CD4-positive, alpha-beta T cell treated with Interleukin-4 for 1 hour (primary cell): ENCODE results near the gene HOXD10.

Experiments used
- DNase-seq, 2 donors: peaks; one replicate each; pipeline ENCODE4 v3.0.0-alpha.2; 2020 to 2022

HOXD10 gene

DNA sequence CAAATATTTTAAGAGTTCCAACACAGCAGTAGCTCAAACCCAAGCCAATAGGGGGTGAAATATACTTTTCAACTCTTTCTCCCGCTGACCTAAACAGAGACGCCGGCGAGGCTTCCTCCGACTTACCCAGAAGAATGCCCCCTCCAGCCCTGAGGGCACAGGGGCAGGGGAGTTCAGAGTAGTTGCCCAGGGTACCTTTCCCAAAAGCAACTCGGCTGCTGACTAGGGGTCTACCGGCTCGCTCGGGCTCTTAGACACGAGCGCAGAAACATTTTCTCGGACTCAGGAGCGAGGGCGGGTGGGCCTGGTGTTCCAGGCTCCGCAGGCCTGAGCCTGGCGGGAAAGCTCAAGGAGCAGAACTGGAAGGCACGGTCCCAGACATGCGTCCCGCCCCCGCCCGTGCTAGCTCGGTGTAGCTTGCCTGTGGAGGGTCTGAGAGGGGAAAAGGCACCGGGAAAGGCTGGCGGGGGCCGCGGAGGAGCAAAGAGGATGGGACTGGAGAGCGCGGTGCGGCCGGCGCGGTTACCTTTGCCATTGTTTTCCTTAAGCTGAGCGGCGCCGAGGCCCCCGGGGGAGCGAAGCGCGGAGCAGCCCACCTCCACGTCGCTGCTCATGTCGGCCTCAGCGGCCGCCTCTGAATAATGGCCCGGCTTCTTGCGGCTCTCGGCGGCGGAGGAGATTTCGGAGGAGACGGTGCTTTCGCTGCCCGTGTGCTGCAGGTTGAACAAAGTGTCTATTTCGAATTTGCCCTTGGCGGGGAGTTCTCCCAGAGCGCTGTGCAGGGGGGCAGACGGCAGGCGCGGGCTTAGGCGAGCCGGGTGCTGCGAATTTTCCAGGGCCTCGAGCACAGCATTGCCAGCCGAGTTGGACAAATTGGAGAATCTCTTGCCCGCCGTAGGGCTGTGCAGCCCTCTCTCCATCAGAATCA is 33.5 kb upstream of the HOXD10 start:
- DNase-seq, result no peak

DNA sequence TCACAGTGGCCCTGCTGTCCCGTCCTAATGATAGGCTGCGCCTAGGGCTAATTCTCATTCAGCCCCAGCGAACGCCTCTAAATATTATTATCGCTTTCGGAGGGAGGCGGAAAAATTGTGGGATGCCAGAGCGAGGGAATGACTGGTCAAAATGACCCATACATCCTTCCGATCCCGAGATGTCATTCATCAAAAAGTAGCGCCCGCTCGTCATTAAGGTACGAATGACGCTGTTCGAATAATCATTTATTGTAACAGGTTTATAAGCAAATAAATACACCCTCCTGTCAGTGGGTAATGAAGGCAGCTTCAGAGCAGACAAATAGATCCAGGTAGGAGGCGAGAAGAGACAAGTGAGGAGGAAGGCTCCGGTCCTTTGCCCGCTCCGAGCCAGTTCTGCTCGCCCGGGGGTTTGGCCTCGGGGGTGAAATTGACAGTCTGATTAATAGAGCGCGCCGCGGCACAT is 32.7 kb upstream of the HOXD10 start, which contains the start of gene EVX2:
Gene EVX2, minus strand, starts transcription at position 167 of the 466 bp plus-strand sequence. CDS start 186 bp downstream, outside the sequence.
- DNase-seq, result no peak

DNA sequence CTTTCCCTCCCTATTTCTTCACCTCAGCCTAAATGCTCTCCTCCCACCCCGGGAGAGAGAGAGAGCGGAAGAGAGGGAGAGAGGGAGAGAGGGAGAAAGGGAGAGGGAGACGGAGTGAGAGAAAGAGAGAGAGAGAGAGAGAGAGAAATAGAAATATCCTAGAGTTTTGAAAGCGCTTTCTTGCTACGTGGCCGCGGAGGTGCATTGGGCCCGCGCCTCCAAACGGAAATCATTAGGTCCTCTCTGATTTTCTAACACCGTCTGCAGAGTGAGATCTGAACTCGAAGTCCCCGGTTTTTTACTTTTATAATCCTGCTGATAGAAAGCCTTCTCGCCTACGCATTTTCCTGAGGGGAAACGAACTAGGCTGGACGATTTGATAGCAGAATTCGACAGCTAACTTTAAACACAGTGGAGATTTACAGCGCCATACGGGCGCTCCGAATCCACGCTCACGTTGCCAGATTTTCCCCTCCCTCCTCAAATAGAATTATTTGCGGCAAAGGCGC is 31.9 kb upstream of the HOXD10 start:
- no peak for DNase-seq

DNA sequence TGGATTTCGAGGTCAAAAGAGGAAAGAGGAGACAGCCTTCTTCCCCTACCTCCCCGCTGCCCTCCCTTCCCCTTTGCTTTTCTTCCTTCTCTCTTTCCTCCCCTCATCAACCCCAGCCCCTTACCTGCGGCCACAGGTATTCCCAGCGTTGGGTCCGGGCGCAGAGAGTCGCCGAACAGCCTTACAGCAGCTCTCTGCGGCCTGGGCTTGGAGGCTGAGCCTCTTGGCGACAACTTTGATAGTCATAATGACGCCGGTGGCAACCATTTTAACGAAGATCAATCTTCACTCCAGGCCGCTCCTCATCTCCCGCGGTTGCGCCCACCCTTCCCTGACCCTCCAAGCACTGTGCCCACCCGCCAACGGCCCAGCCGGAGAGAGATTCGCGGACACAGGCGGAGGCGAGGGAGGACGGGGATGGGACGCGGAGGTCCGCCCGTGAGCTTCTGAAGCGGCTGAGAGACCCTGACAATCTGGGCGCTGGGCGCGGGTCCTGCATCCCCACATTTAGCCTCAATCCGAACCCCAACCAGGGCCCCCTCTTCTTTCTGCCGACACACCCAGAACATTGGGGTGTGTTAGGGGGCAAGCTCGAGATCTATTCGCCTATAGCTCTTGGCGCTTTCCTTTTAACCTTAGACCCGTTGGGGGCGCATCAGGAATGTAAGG is 31.3 kb upstream of the HOXD10 start:
- no peak for DNase-seq

GRCh38 chr2:176085861-176086771 is 30.5 kb upstream of the HOXD10 start:
- DNase-seq, result no peak

DNA sequence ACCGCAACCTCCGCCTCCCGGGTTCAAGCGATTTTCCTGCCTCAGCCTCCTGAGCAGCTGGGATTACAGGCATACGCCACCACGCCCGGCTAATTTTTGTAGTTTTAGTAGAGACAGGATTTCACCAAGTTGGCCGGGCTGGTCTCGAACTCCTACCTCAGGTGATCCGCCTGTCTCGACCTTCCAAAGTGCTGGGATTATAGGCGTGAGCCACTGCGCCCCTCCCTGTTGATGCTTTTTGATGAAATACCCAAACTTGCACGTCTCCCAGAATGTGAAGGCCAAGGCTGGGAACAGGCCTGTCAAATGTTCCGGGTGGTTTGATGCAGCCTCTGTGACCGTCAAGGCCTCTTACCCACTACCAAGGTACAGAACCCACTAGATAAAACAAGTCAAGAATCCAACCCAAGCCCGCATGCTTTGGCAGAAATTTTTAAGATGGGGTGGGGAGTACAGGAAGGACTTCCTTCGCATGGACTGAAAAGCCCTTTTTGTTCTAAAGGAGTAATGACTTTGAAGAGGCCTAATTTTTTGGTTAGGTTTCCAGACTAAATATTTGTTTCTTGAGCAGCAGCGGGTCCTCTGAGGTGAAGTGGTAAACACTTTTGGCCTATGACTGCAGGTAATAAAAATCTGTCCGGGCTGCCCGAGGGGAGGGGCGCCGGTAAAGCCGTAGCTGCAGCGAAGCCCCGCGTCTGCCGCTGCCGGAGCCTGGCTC is 29.1 kb upstream of the HOXD10 start:
- DNase-seq, result no peak

GRCh38 chr2:176088048-176088936 is 28.3 kb upstream of the HOXD10 start:
- DNase-seq, result peak in 1 of 2 donors; percentile 29

- DNase-seq, result no peak
Observed at GRCh38 chr2:176088937-176089842, 27.4 kb upstream of the HOXD10 start.

- no peak for DNase-seq
Observed at GRCh38 chr2:176089843-176090395, 26.7 kb upstream of the HOXD10 start.

DNA sequence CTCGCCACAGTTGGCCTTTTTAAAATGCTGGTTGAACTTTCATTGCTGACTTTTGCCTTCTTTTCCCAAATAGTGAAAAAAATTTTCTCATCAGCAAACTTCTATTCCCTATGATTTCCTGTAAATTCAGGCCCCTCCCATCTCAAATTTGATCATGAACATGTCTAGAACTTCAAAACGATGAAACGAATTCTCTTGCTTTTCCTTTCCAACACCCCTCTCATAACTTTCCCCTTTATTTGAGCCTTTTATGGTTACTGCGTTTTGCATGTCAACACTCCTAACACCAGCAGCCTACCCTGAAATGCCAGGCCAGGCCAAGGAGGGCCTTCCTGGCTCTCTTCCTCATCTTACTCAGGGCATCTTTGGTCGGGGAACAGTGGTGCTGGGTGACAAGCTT is 25.7 kb upstream of the HOXD10 start:
- DNase-seq, result no peak

GRCh38 chr2:176091329-176092258 is 25.0 kb upstream of the HOXD10 start:
- DNase-seq, result peak in 1 of 2 donors; percentile 7

DNA sequence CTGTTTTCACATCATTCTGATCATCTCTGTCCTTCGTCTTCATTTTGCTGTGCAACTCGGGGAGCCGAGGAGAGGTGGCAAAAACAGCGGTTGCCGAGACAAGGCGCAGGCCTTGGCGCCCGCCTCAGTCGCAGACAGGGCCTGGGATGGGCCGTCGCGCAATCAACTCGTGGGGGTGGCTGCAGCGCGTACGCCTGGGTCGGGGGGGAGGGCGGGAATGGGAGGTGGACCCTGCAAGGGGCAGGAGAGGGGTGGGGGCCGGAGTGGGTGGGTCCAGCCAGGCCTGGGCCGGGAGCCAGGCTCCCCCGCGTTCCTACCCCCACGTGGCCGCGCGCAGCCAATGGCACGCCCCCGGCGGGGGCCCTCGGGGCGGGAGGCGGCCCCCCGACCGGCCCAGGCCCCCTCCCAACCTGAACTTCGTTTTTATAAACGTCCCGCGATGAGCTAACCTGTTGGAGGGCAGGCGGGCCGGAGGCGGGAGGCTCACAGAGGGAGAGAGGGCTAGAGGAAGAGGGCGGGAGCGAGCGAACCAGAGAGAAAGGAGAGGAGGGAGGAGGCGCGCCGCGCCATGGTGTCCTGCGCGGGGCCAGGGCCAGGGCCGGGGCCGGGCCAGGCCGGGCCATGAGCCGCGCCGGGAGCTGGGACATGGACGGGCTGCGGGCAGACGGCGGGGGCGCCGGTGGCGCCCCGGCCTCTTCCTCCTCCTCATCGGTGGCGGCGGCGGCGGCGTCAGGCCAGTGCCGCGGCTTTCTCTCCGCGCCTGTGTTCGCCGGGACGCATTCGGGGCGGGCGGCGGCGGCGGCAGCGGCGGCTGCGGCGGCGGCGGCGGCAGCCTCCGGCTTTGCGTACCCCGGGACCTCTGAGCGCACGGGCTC is 24.1 kb upstream of the HOXD10 start, which contains the start of gene HOXD13:
Gene HOXD13, plus strand, starts transcription at position 452 of the 875 bp plus-strand sequence. Its CDS starts 170 bp downstream, at position 622.
- peak in 1 of 2 donors; percentile 7 for DNase-seq

DNA sequence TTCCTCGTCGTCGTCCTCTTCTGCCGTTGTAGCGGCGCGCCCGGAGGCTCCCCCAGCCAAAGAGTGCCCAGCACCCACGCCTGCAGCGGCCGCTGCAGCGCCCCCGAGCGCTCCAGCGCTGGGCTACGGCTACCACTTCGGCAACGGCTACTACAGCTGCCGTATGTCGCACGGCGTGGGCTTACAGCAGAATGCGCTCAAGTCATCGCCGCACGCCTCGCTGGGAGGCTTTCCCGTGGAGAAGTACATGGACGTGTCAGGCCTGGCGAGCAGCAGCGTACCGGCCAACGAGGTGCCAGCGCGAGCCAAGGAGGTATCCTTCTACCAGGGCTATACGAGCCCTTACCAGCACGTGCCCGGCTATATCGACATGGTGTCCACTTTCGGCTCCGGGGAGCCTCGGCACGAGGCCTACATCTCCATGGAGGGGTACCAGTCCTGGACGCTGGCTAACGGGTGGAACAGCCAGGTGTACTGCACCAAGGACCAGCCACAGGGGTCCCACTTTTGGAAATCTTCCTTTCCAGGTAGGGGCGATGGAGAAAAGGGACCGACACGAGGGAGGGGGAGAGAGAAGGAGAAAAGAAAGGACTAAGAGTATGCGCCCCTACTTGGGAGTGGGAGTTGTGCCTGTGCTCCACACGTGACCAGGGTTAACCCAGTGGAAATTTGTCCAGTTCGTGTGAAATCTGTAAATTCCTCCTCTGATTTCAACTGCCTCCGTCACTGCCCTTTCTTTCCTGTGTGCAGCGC is 23.3 kb upstream of the HOXD10 start:
- peak in 1 of 2 donors; percentile 2 for DNase-seq

GRCh38 chr2:176093898-176094249 is 22.7 kb upstream of the HOXD10 start:
- no peak for DNase-seq

- peak in 1 of 2 donors; percentile 4 for DNase-seq
Observed at GRCh38 chr2:176094349-176094748, 22.2 kb upstream of the HOXD10 start.

GRCh38 chr2:176095421-176095820 is 21.2 kb upstream of the HOXD10 start:
- DNase-seq, result no peak
